BJ (cell line): Measurements from ENCODE around the gene ARIH1. TPM values are rescaled to one million over a fixed set of nuclear protein-coding genes. Genes with fewer than 3 reads are reported as not detected.

ENCODE experiments used
- CTCF ChIA-PET: fragments of 350-600 bp; formaldehyde crosslinking; extraction: SDS; loops from one replicate; lab custom pipeline; 2021; ENCODE audit warnings: antibody characterized with exemption, inconsistent platforms; lab: Yijun Ruan, JAX
- POLR2A ChIA-PET: fragments of 300-600 bp; sonication (Branson Sonifier 250); formaldehyde crosslinking; extraction: SDS; loops from one replicate; lab custom pipeline; 2021; ENCODE audit warnings: antibody characterized with exemption; lab: Charles Lee
- DNase-seq: peaks from one replicate; pipeline ENCODE4 v3.0.0-alpha.2; 2011; ENCODE audit warnings: low read depth
- H3K27me3 ChIP-seq: 2 replicates; pipeline ENCODE4 v1.6.0; 2011; ENCODE audit warnings: low read length; ENCODE audit not compliant: control insufficient read depth, insufficient read depth
- H3K36me3 ChIP-seq: 2 replicates; pipeline ENCODE4 v1.5.1; 2011; ENCODE audit warnings: low read length; ENCODE audit not compliant: control insufficient read depth, insufficient read depth
- H3K4me3 ChIP-seq: 2 replicates; pipeline ENCODE4 v1.5.1; 2011; ENCODE audit warnings: low read depth, mild to moderate bottlenecking, control low read depth, low read length
- CTCF ChIP-seq: IDR thresholded peaks from 2 replicates; pipeline ENCODE4 v1.5.1; 2011; ENCODE audit warnings: low read depth, mild to moderate bottlenecking, control low read depth, inconsistent platforms, low read length, moderate library complexity; ENCODE audit not compliant: insufficient read depth
- polyA plus RNA-seq: library from polyadenylated mRNA; depleted of rRNA; stranded (reverse); fragments of >200 nt; gene quantifications from 2 replicates; pipeline ENCODE4 v1.2.3, GENCODE V29; 2011

Gene ARIH1
- polyA plus RNA-seq, 1 experiment: 46.0 TPM

DNA sequence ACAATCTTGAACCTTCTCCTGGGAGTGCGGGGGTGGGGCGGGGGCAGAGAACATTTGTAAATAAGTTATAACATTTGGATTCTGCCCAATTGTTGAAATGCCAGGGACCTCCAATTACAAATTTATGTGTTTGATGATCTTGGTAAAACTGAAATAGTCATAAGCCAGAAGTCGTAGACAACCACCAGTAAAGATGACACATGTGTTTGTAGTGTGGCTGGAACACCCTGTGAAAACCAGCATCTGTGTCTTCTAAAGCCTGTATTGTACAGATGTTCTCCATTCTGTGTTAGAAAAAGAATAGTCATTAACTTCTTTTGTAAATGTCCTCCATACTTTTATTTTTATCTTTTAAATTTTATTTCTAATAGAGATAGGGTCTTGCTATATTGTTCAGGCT is 61.8 kb downstream of the ARIH1 start:
- TF ChIP-seq CTCF: no peak
- no peaks in the 10 kb centered on the region; the same call in 1 of the 2 replicates for H3K36me3 ChIP-seq
- H3K4me3 ChIP-seq: no peak overlapping the region
- CTCF ChIA-PET: interaction anchor here (0.7 kb wide), 1 partner anchor 8 kb away, joined by 3 read pairs; no protein-coding TSS in a partner anchor
- DNase-seq: no peak
- no peaks in the 10 kb centered on the region for H3K27me3 ChIP-seq
- POLR2A ChIA-PET: no interaction called here

DNA sequence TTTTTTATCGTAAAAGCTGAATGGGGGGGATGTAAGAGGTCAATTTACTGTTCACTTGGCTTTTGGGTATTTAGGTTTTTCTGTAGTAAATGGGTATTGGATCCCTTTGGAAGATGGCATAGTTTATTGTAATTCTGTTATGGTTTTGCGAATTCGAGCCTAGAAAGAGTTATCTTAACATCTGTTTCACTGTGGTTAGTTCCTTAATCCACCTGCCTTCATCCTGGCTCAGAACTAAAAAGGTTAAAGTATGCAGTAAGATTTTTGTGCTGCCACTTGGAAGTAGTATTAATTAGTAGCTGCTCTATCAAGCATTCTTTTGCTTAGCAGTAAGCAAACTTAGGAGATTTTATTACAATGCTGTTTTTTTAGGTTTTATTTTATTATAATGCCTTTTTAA is 62.4 kb downstream of the ARIH1 start:
- Histone ChIP-seq H3K36me3 (no peaks in the 10 kb centered on the region; the same call in 1 of the 2 replicates), H3K4me3 (no peak overlapping the region), H3K27me3 (no peaks in the 10 kb centered on the region)
- no peak for DNase-seq
- CTCF ChIA-PET: interaction anchor here (0.7 kb wide), 1 partner anchor 8 kb away, joined by 3 read pairs; no protein-coding TSS in a partner anchor
- TF ChIP-seq CTCF: no peak
- POLR2A ChIA-PET: no interaction called here

DNA sequence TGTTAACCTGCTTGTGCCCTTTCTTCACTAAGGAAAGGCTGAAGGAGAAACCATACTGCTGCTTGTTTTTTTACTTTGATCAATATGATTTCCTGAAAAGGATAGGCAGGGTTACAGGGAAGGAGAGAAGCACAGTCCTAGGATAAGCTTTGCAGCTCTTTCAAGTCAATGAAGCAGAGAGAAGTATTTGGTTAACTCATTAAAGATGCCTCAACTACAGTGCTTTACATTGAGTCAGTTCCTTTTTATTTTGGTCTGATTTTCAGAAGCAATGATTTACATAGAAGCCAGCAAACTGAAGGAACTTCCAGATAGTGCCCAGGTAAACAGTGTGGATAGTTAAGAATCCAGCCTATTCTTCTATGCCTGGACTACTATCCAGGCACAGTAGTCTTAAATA is 64.8 kb downstream of the ARIH1 start:
- ChIA-PET CTCF (interaction anchor here (1.0 kb wide), 1 partner anchor 15 kb away, joined by 3 read pairs; no protein-coding TSS in a partner anchor), POLR2A (no interaction called here)

DNA sequence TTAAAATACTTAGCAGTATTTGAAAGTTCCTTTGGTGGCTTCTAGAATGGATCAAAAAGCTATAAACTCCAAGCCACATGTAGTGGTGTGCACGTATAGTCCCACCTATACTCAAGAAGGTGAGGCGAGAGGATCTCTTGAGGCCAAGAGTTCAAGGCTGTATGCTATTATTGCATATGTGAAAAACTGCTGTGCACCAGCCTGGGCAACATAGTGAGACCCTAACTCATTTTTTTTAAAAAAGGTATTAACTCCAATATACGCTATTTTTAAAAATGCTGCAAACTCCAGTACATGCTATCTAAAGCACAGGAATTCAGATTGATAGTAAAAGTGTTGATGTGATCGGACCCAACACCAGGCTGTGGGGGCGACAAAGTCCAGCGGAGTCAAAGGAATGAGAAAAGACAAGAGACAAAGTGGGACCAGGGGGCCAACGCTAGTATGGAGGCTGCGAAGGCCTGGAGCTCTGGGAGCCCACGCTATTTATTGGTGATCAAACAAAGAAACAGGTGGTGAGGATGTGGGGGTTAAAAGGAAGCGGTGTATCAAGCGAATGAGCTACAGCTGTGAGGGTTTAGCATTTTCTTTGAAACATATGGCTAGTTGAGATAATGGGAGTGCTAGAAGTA is 66.6 kb downstream of the ARIH1 start:
- ChIA-PET CTCF (no interaction called here), POLR2A (no interaction called here)
- TF ChIP-seq CTCF: no peak

More for the DNA sequence above, 64.8 kb downstream of the ARIH1 start:
- no peak for DNase-seq
- H3K4me3 ChIP-seq: no peak overlapping the region
- no peaks in the 10 kb centered on the region for H3K36me3 ChIP-seq
- no peak for TF ChIP-seq CTCF
- H3K27me3 ChIP-seq: no peaks in the 10 kb centered on the region

DNA sequence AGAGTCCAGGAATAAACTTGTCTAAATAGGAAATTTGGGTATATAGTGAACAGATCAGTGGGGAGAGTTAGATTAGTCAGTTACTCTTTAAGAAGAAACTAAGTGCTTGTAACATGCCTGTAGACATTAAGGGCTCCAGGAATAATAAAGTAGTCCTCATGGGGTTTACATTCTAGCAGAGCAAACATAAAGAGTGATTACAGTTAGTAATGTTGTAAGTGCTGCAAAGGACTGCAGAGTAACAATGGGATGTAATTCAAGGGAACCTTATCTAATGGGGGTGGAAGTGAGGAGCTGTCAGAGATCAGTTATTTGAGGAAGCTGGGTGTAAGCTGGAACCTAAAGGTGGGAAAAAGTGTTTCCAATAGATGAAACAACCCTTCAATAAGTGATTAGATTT is 67.5 kb downstream of the ARIH1 start:
- no peak for DNase-seq
- Histone ChIP-seq H3K36me3 (no peaks in the 10 kb centered on the region; the same call in none of the 2 replicates), H3K27me3 (no peaks in the 10 kb centered on the region), H3K4me3 (no peak overlapping the region)
- no peak for TF ChIP-seq CTCF
- ChIA-PET POLR2A (no interaction called here), CTCF (no interaction called here)

More for the DNA sequence above, 66.6 kb downstream of the ARIH1 start:
- no peaks in the 10 kb centered on the region for H3K27me3 ChIP-seq
- no peak overlapping the region for H3K4me3 ChIP-seq
- no peak for DNase-seq
- no peaks in the 10 kb centered on the region; the same call in 1 of the 2 replicates for H3K36me3 ChIP-seq
